Measurements from ENCODE around the gene TMEM170B. TPM values are rescaled to one million over a fixed set of nuclear protein-coding genes. Genes with fewer than 3 reads are reported as not detected.

The TMEM170B gene
- total and polyA plus RNA-seq, 5 donors from 2014 or later, result 0.06 to 0.27 (median 0.21) TPM; not detected in 1

- H3K9me3 Mint-ChIP-seq, result peaks cover 0 to 1% (median 0%) of the 10 kb centered on the region in 7 donors
- H3K27me3 Mint-ChIP-seq, result peaks cover 5% of the 10 kb centered on the region
- no peak overlapping the region for H3K4me3 ChIP-seq (ENCODE audit: low read depth, low read length)
- H3K36me3 Mint-ChIP-seq, result no peaks in the 10 kb centered on the region
- H3K27ac Mint-ChIP-seq, result no peak overlapping the region
- ATAC-seq (ENCODE audit: low read depth in 2 of 2) (no peak), DNase-seq (no peak)
- H3K27me3 ChIP-seq (ENCODE audit: control insufficient read depth, insufficient read depth, low read length), result no peaks in the 10 kb centered on the region
- no peak overlapping the region for H3K27ac ChIP-seq (ENCODE audit: insufficient read depth, low read length, poor library complexity, severe bottlenecking)
- no peaks in the 10 kb centered on the region for H3K36me3 ChIP-seq (ENCODE audit: control insufficient read depth, insufficient read depth, low read length)
- no peaks in the 10 kb centered on the region for H3K9me3 ChIP-seq (ENCODE audit: control insufficient read depth in 2 of 2, low read length in 2 of 2)
- no peaks in the 10 kb centered on the region for H3K4me1 ChIP-seq (ENCODE audit: control insufficient read depth, insufficient read depth, low read length, poor library complexity, severe bottlenecking)
- no peaks in the 10 kb centered on the region for H3K4me1 Mint-ChIP-seq
- no peak overlapping the region for H3K4me3 Mint-ChIP-seq
Measured at GRCh38 chr6:11622156-11622555, 84.6 kb downstream of the TMEM170B start.

GRCh38 chr6:11623272-11623671 lies 85.7 kb downstream of the TMEM170B start:
- no peak for DNase-seq
- Histone ChIP-seq H3K9me3 (ENCODE audit: control insufficient read depth in 2 of 2, low read length in 2 of 2) (no peaks in the 10 kb centered on the region), H3K4me1 (ENCODE audit: control insufficient read depth, insufficient read depth, low read length, poor library complexity, severe bottlenecking) (no peaks in the 10 kb centered on the region), H3K27ac (ENCODE audit: insufficient read depth, low read length, poor library complexity, severe bottlenecking) (no peak overlapping the region), H3K4me3 (ENCODE audit: low read depth, low read length) (no peak overlapping the region), H3K36me3 (ENCODE audit: control insufficient read depth, insufficient read depth, low read length) (no peaks in the 10 kb centered on the region), H3K27me3 (ENCODE audit: control insufficient read depth, insufficient read depth, low read length) (no peaks in the 10 kb centered on the region)
- H3K27ac Mint-ChIP-seq, result no peak overlapping the region
- no peaks in the 10 kb centered on the region for H3K36me3 Mint-ChIP-seq
- no peak overlapping the region for H3K4me3 Mint-ChIP-seq
- peaks cover 0 to 1% (median 0%) of the 10 kb centered on the region in 7 donors for H3K9me3 Mint-ChIP-seq
- ATAC-seq (ENCODE audit: low read depth in 2 of 2), result no peak
- H3K4me1 Mint-ChIP-seq, result no peaks in the 10 kb centered on the region
- peaks cover 5% of the 10 kb centered on the region for H3K27me3 Mint-ChIP-seq

GRCh38 chr6:11625302-11625701 lies 87.8 kb downstream of the TMEM170B start:
- no peak overlapping the region for H3K27ac Mint-ChIP-seq
- Histone ChIP-seq H3K27me3 (ENCODE audit: control insufficient read depth, insufficient read depth, low read length) (peaks cover 1% of the 10 kb centered on the region), H3K4me3 (ENCODE audit: low read depth, low read length) (no peak overlapping the region), H3K36me3 (ENCODE audit: control insufficient read depth, insufficient read depth, low read length) (no peaks in the 10 kb centered on the region), H3K4me1 (ENCODE audit: control insufficient read depth, insufficient read depth, low read length, poor library complexity, severe bottlenecking) (no peaks in the 10 kb centered on the region), H3K9me3 (ENCODE audit: control insufficient read depth in 2 of 2, low read length in 2 of 2) (no peaks in the 10 kb centered on the region), H3K27ac (ENCODE audit: insufficient read depth, low read length, poor library complexity, severe bottlenecking) (no peak overlapping the region)
- no peak overlapping the region for H3K4me3 Mint-ChIP-seq
- peaks cover 0 to 1% (median 0%) of the 10 kb centered on the region in 7 donors for H3K9me3 Mint-ChIP-seq
- H3K4me1 Mint-ChIP-seq, result no peaks in the 10 kb centered on the region
- ATAC-seq (ENCODE audit: low read depth in 2 of 2) (no peak), DNase-seq (no peak)
- H3K27me3 Mint-ChIP-seq, result peaks cover 5% of the 10 kb centered on the region
- H3K36me3 Mint-ChIP-seq, result no peaks in the 10 kb centered on the region

GRCh38 chr6:11626356-11626755 lies 88.8 kb downstream of the TMEM170B start:
- Mint-ChIP-seq H3K27me3 (peaks cover 5% of the 10 kb centered on the region), H3K4me3 (no peak overlapping the region), H3K4me1 (no peaks in the 10 kb centered on the region), H3K36me3 (no peaks in the 10 kb centered on the region), H3K27ac (no peak overlapping the region), H3K9me3 (peaks cover 0 to 1% (median 0%) of the 10 kb centered on the region in 7 donors)
- H3K27me3 ChIP-seq (ENCODE audit: control insufficient read depth, insufficient read depth, low read length), result peaks cover 2% of the 10 kb centered on the region
- no peak overlapping the region for H3K4me3 ChIP-seq (ENCODE audit: low read depth, low read length)
- no peak for DNase-seq
- H3K36me3 ChIP-seq (ENCODE audit: control insufficient read depth, insufficient read depth, low read length), result no peaks in the 10 kb centered on the region
- ATAC-seq (ENCODE audit: low read depth in 2 of 2), result no peak
- H3K27ac ChIP-seq (ENCODE audit: insufficient read depth, low read length, poor library complexity, severe bottlenecking), result no peak overlapping the region
- H3K4me1 ChIP-seq (ENCODE audit: control insufficient read depth, insufficient read depth, low read length, poor library complexity, severe bottlenecking), result no peaks in the 10 kb centered on the region
- no peaks in the 10 kb centered on the region for H3K9me3 ChIP-seq (ENCODE audit: control insufficient read depth in 2 of 2, low read length in 2 of 2)

GRCh38 chr6:11628562-11628961 lies 91.0 kb downstream of the TMEM170B start:
- Histone ChIP-seq H3K4me3 (ENCODE audit: low read depth, low read length) (no peak overlapping the region), H3K4me1 (ENCODE audit: control insufficient read depth, insufficient read depth, low read length, poor library complexity, severe bottlenecking) (no peaks in the 10 kb centered on the region), H3K9me3 (ENCODE audit: control insufficient read depth in 2 of 2, low read length in 2 of 2) (no peaks in the 10 kb centered on the region), H3K27ac (ENCODE audit: insufficient read depth, low read length, poor library complexity, severe bottlenecking) (no peak overlapping the region), H3K27me3 (ENCODE audit: control insufficient read depth, insufficient read depth, low read length) (peaks cover 2% of the 10 kb centered on the region), H3K36me3 (ENCODE audit: control insufficient read depth, insufficient read depth, low read length) (no peaks in the 10 kb centered on the region)
- H3K4me1 Mint-ChIP-seq, result no peaks in the 10 kb centered on the region
- ATAC-seq (ENCODE audit: low read depth in 2 of 2), result no peak
- no peak overlapping the region for H3K4me3 Mint-ChIP-seq
- no peak overlapping the region for H3K27ac Mint-ChIP-seq
- H3K27me3 Mint-ChIP-seq, result no peaks in the 10 kb centered on the region
- no peaks in the 10 kb centered on the region for H3K9me3 Mint-ChIP-seq
- no peaks in the 10 kb centered on the region for H3K36me3 Mint-ChIP-seq
- no peak for DNase-seq

DNA sequence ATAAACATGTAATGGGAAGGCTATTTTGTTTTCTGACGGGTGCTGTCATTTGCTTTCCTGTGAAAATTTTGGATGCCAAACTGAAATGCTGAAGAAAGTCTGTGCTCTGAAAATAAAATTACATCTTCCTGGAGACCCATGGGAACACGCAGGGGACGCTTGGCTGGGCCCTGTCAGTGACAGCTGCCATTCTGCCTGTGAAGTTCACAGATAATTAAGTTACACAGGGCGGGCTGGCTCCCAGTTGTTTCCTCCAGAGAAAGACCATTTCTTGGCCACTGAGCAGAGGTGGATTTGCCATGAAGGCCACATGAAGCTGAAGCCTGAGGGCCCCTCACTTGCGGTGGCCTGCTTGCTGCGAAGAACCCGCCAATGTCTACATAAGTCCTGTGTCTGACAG lies 93.5 kb downstream of the TMEM170B start:
- Mint-ChIP-seq H3K4me3 (no peak overlapping the region), H3K27ac (no peak overlapping the region), H3K36me3 (no peaks in the 10 kb centered on the region), H3K4me1 (no peaks in the 10 kb centered on the region), H3K27me3 (no peaks in the 10 kb centered on the region), H3K9me3 (no peaks in the 10 kb centered on the region)
- Histone ChIP-seq H3K36me3 (ENCODE audit: control insufficient read depth, insufficient read depth, low read length) (no peaks in the 10 kb centered on the region), H3K27ac (ENCODE audit: insufficient read depth, low read length, poor library complexity, severe bottlenecking) (no peak overlapping the region), H3K9me3 (ENCODE audit: control insufficient read depth in 2 of 2, low read length in 2 of 2) (no peaks in the 10 kb centered on the region), H3K4me3 (ENCODE audit: low read depth, low read length) (no peak overlapping the region), H3K27me3 (ENCODE audit: control insufficient read depth, insufficient read depth, low read length) (peaks cover 2% of the 10 kb centered on the region), H3K4me1 (ENCODE audit: control insufficient read depth, insufficient read depth, low read length, poor library complexity, severe bottlenecking) (no peaks in the 10 kb centered on the region)
- ATAC-seq (ENCODE audit: low read depth in 2 of 2) (no peak), DNase-seq (no peak)

- Mint-ChIP-seq H3K9me3 (no peaks in the 10 kb centered on the region), H3K4me1 (no peaks in the 10 kb centered on the region), H3K27ac (no peak overlapping the region), H3K36me3 (no peaks in the 10 kb centered on the region), H3K4me3 (no peak overlapping the region), H3K27me3 (no peaks in the 10 kb centered on the region)
- no peak overlapping the region for H3K4me3 ChIP-seq (ENCODE audit: low read depth, low read length)
- peaks cover 2% of the 10 kb centered on the region for H3K27me3 ChIP-seq (ENCODE audit: control insufficient read depth, insufficient read depth, low read length)
- ATAC-seq (ENCODE audit: low read depth in 2 of 2) (no peak), DNase-seq (no peak)
- H3K27ac ChIP-seq (ENCODE audit: insufficient read depth, low read length, poor library complexity, severe bottlenecking), result no peak overlapping the region
- H3K36me3 ChIP-seq (ENCODE audit: control insufficient read depth, insufficient read depth, low read length), result no peaks in the 10 kb centered on the region
- no peaks in the 10 kb centered on the region for H3K4me1 ChIP-seq (ENCODE audit: control insufficient read depth, insufficient read depth, low read length, poor library complexity, severe bottlenecking)
- no peaks in the 10 kb centered on the region for H3K9me3 ChIP-seq (ENCODE audit: control insufficient read depth in 2 of 2, low read length in 2 of 2)
Measured at GRCh38 chr6:11631539-11631938, 94.0 kb downstream of the TMEM170B start.

DNA sequence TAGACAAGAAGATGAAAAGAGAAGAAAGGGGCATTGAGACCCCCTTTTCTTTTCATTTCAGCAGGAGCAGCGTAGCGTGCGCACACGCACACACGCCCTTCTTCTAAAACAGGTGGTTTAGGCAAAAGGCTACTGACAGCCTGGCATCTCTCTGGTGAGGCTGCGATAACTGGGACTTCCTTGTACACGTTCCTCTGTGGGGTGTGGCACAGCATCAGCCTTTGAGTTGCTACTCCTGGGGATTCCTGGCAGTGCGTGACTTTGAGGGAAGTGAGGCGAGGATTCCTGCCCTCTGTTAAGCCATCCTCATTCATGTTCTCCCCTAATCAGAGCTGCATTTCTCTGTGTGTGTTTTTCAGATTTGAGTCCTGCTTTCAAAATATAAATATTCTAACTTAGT lies 94.7 kb downstream of the TMEM170B start:
- no peak overlapping the region for H3K27ac Mint-ChIP-seq
- Histone ChIP-seq H3K4me3 (ENCODE audit: low read depth, low read length) (no peak overlapping the region), H3K9me3 (ENCODE audit: control insufficient read depth in 2 of 2, low read length in 2 of 2) (no peaks in the 10 kb centered on the region), H3K27ac (ENCODE audit: insufficient read depth, low read length, poor library complexity, severe bottlenecking) (no peak overlapping the region), H3K27me3 (ENCODE audit: control insufficient read depth, insufficient read depth, low read length) (peaks cover 2% of the 10 kb centered on the region), H3K36me3 (ENCODE audit: control insufficient read depth, insufficient read depth, low read length) (no peaks in the 10 kb centered on the region), H3K4me1 (ENCODE audit: control insufficient read depth, insufficient read depth, low read length, poor library complexity, severe bottlenecking) (no peaks in the 10 kb centered on the region)
- no peaks in the 10 kb centered on the region for H3K27me3 Mint-ChIP-seq
- no peaks in the 10 kb centered on the region for H3K9me3 Mint-ChIP-seq
- no peaks in the 10 kb centered on the region for H3K36me3 Mint-ChIP-seq
- no peak for ATAC-seq (ENCODE audit: low read depth in 2 of 2)
- no peak for DNase-seq
- H3K4me1 Mint-ChIP-seq, result no peaks in the 10 kb centered on the region
- H3K4me3 Mint-ChIP-seq, result no peak overlapping the region
